GM19463 (cell line): ENCODE results near the gene NANOS3.
A peak's percentile ranks its signal among the peaks of the same experiment; 100 is the strongest.
"Not testable (repeated sequence)": the region's sequence is repeated elsewhere in the genome, so short reads cannot be mapped to it uniquely, and the experiment has no call there.

Source experiments
- ATAC-seq: cut with Tn5 transposase; IDR thresholded peaks from one replicate; pipeline ENCODE4 v1.9.1; 2021; ENCODE audit warnings: mild to moderate bottlenecking, moderate library complexity; ENCODE audit not compliant: unreplicated experiment

Gene NANOS3

GRCh38 chr19:13842291-13843103 is 34.4 kb upstream of the NANOS3 start:
- ATAC-seq = no peak

- no peak for ATAC-seq
Measured at GRCh38 chr19:13843104-13843921, 33.6 kb upstream of the NANOS3 start.

DNA sequence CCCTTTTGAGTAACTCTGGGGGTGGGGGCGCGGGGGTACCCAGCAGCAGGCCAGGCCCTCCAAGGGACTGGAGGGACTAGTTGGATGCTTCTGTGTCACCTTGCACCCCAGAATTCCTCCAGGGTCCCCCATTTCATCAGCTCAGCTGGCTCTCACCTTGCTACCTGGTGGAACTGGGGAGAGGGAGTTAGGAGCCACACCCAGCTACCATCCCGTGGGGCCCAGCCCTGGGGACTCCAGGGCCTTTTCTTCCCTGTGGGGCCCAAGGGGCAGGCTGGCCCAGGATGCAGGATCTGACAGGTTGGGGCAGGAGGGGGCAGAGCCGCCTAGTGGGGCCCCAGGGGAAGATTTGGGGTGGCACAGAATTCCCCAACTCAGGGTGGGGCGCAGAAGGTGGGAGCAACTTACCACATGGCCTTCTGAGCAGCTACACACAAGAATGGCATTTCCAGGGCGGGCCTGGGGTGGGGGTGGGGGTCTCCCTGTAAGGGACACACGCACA is 32.8 kb upstream of the NANOS3 start:
- no peak for ATAC-seq

DNA sequence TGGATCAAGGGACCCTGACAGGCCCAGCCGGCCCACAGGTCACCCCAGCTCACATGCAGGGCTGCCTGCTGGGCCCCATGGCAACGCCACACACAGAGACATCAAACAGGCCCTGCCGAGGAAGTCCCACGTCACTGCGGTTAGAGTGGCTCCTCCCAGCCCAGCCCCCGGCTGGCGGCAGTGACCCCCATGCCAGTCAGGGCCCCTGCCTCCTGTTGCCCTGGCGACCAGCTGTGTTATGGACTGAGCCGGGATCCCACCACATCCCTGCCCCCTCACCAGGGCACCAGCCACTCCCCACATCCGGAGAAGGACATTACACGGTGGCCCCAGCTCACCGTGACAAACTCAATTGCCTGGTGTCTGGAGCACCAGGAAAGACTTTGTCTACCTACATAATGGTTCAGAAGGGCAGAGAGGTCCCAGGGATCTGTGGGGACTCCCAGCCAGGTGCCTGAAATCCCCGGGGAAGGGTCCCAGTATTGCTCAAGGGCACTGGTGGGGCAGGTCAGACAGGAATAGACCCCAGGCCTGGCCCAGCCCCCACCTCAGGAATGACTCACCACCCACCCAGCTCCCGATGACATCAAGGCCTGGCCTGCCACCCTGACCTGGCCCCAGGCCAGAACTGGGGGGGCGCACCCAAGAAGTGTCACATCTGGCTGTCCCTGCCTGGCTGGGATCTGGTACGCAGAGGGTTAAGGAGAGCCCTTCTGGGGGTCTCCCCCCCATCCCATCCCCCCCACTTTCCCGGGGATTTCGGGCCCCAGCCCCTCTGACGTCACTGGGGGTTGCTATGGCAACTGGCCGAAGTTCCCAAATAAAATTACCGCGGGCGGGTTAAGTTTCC is 30.2 kb upstream of the NANOS3 start:
- peak; percentile 67 for ATAC-seq

DNA sequence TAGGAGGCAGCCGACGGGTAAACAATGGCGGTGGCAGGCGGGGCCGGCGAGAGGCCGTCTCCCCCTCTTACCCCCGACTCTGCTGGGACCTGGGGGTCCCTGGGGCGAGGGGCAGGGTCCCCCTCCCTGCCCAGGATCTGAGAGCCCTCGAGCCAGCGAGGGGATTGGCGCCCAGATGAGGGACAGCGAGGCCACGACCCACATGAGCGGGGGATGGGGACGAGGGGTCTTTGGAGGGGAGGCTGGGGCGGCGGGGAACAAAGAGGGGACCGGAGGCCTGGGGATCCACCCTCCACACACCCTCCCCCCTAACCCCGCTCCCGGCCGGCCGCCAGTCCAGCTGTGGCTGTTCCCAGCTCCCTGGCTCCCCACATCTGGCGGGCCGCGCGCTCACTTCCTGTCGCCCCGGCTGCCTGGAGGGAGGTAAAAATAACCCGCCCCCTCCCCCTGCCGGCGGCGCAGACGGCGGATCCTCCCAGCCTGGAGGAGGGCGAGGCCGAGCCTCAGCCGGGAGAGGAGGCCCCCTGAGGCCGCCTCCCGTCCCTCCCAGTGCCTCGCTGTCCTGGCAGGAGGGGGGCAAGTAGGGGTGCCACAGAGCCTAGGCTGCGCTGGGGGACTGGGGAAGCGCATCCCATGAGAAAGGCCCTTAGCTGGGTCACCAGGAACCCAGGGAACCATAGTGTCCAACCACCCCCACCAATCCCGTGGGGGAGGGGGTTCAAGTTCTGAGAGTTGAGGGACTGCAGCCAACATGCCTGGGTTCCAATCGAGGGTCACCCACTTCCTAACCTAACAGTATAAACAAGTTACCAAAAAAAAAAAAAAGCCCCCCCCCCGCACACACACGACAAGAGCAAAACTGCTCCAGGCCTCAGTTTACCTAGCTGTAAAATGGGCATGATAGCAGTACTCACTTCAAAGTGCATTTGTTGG is 29.3 kb upstream of the NANOS3 start:
- ATAC-seq = no peak

GRCh38 chr19:13848340-13848677 is 28.6 kb upstream of the NANOS3 start:
- ATAC-seq = no peak

- ATAC-seq = no peak
Measured at GRCh38 chr19:13848798-13849676, 27.9 kb upstream of the NANOS3 start.

GRCh38 chr19:13849991-13850909 is 26.7 kb upstream of the NANOS3 start:
- no peak for ATAC-seq

GRCh38 chr19:13850910-13851733 is 25.8 kb upstream of the NANOS3 start:
- no peak for ATAC-seq

DNA sequence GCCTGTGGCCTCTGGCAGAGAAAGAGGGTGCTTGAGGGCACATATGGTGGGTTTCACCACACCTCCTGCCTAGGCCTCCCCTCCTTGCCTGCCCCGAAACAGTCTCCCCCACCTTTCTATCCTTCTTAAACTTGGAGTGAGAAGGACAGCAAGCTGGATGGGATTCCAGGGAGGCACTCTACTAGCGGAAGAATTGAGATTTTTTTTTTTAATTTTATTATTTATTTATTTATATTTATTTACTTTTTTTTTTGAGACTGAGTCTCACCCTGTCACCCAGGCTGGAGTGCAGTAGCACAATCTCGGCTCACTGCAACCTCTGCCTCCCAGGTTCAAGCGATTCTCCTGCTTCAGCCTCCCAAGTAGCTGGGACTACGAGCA is 25.2 kb upstream of the NANOS3 start:
- ATAC-seq = not testable (repeated sequence)

DNA sequence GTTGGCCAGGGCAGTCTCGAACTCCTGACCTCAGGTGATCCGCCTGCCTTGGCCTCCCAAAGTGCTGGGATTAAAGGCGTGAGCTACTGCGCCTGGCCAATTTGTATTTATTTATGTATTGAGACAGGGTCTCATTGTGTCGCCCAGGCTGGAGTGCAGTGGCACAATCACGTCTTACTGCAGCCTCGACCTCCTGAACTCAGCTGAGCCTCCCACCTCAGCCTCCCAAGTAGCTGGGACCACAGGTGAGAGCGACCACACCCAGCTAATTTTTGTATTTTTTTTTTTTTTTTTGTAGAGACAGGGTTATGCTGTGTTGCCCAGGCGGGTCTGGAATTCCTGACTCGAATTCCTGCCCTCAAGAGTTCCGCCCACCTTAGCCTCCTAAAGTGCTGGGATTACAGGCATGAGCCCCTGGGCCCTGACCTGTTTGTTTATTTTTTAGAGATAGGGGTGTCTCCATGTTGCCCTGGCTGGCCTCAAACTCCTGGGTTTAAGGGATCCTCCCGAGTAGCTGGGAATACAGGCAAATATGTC is 24.7 kb upstream of the NANOS3 start:
- not testable (repeated sequence) for ATAC-seq

GRCh38 chr19:13856497-13856896 is 20.4 kb upstream of the NANOS3 start:
- ATAC-seq = no peak

DNA sequence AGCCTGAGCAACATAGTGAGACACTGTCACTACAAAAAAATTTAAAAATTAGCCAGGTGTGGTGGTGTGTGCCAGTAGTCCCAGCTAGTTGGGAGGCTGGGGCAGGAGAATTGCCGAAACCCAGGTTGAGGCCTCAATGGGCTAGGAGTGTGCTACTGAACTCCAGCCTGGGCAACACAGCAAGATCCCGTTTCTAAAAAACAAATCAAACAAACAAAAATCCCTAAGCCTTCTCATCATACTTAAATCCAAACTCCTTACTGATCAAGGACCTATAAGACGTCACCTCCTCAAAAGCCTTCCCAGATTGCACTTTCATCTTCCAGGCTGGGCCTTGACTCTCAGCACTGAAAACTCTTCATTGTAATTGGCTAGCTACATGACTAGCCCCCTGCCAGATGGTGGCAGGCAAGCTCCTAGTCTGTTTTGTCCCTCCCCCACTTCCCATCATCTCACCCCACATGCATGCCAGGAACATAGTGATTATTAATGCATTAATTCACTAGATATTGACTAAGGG is 17.5 kb upstream of the NANOS3 start:
- no peak for ATAC-seq

- ATAC-seq = no peak
Measured at GRCh38 chr19:13860679-13861391, 16.1 kb upstream of the NANOS3 start.

- ATAC-seq = peak; percentile 24
Measured at GRCh38 chr19:13861392-13861713, 15.6 kb upstream of the NANOS3 start.
